Astrocyte of the cerebellum (primary cell): ENCODE measurements around the gene NUPR2.
A peak's percentile ranks its signal among the peaks of the same experiment; 100 is the strongest.
"Not testable (repeated sequence)": the region's sequence is repeated elsewhere in the genome, so short reads cannot be mapped to it uniquely, and the experiment has no call there.

ENCODE experiments used
- DNase-seq: peaks from one replicate; pipeline ENCODE4 v3.0.0-alpha.2; 2011; ENCODE audit warnings: low read depth
- H3K4me3 ChIP-seq: 2 replicates; pipeline ENCODE4 v1.5.1; 2011; ENCODE audit warnings: mild to moderate bottlenecking, low read depth, low read length, moderate library complexity
- CTCF ChIP-seq: IDR thresholded peaks from 2 replicates; pipeline ENCODE4 v1.5.1; 2012; ENCODE audit warnings: low read length, low read depth, moderate library complexity, mild to moderate bottlenecking; ENCODE audit errors: missing control alignments
- in situ Hi-C: cut with HindIII; loops from 2 replicates; pipeline ENCODE4 v1.10.0; 2017; ENCODE audit warnings: low sequenced_read_pairs

Gene NUPR2

GRCh38 chr7:56081626-56082340 is 34.4 kb downstream of the NUPR2 start:
- in situ Hi-C loops: no loop called here
- H3K4me3 ChIP-seq: no peak overlapping the region
- DNase-seq: no peak
- TF ChIP-seq CTCF: no peak

- DNase-seq, H3K4me3 ChIP-seq, in situ Hi-C loops: not testable (repeated sequence)
Measured at GRCh38 chr7:56080726-56081435, 35.3 kb downstream of the NUPR2 start.

- no peak overlapping the region for H3K4me3 ChIP-seq
- peak; percentile 94 for TF ChIP-seq CTCF
- in situ Hi-C loops: no loop called here
- DNase-seq: peak; percentile 67
Measured at GRCh38 chr7:56079450-56080185, 36.6 kb downstream of the NUPR2 start.

GRCh38 chr7:56078196-56078595 is 38.0 kb downstream of the NUPR2 start:
- TF ChIP-seq CTCF: no peak
- in situ Hi-C loops: no loop called here
- no peak for DNase-seq
- H3K4me3 ChIP-seq: no peak overlapping the region

GRCh38 chr7:56077681-56078080 is 38.5 kb downstream of the NUPR2 start:
- in situ Hi-C loops: no loop called here
- no peak for DNase-seq
- no peak for TF ChIP-seq CTCF
- no peak overlapping the region for H3K4me3 ChIP-seq

GRCh38 chr7:56074371-56074791 is 41.8 kb downstream of the NUPR2 start:
- peak; percentile 95 for TF ChIP-seq CTCF
- H3K4me3 ChIP-seq: no peak overlapping the region
- DNase-seq: peak; percentile 73
- in situ Hi-C loops: no loop called here

- H3K4me3 ChIP-seq, DNase-seq: not testable (repeated sequence)
- in situ Hi-C loops: loop anchor here (10.0 kb wide), 1 partner anchor 642 kb away; no protein-coding TSS in a partner anchor
Measured at GRCh38 chr7:56066376-56066775, 49.8 kb downstream of the NUPR2 start.
